HepG2 (cell line): ENCODE measurements around the gene CDH22. TPM values are rescaled to one million over a fixed set of nuclear protein-coding genes. Genes with fewer than 3 reads are reported as not detected.

Experiments used
- ATAC-seq: fragments of 200-7000 bp; cut with Tn5 transposase; 3 replicates; pipeline ENCODE4 v1.9.1; 2020; ENCODE audit warnings: mild to moderate bottlenecking, moderate library complexity
- BruUV-seq: library from RNA; stranded (reverse); fragments of 400-500 nt; replicated peaks from 2 replicates; lab custom pipeline; 2021; lab: Mats Ljungman, UMichigan
- CTCF ChIA-PET: fragments of 300-600 bp; formaldehyde crosslinking; extraction: SDS; loops from one replicate; lab custom pipeline; 2021; ENCODE audit warnings: low total read pairs, inconsistent platforms, low intra/inter-chr PET ratio; lab: Yijun Ruan, JAX
- POLR2A ChIA-PET: fragments of 350-600 bp; sonication (Branson Sonifier 250); formaldehyde crosslinking; loops from one replicate; lab custom pipeline; 2020; ENCODE audit warnings: antibody characterized with exemption, inconsistent platforms; lab: Yijun Ruan, JAX
- DNase-seq: peaks from one replicate; pipeline ENCODE4 v3.0.0-alpha.2; 2015; ENCODE audit warnings: low spot score
- FAIRE-seq: peaks from 3 replicates; lab custom pipeline; 2011; peaks lifted over from hg19 to GRCh38; lab: Jason Lieb, UNC
- H2AFZ ChIP-seq: one replicate; pipeline ENCODE4 v1.6.1; 2011; ENCODE audit warnings: low read length, inconsistent platforms
- H3K27ac ChIP-seq: fragments of 300-600 bp; 3 replicates; pipeline ENCODE4 v1.8.0; 2011; ENCODE audit warnings: mixed run types, mild to moderate bottlenecking, mixed read lengths, low read length, inconsistent platforms; ENCODE audit not compliant: insufficient read depth; ENCODE audit errors: extremely low read length
- H3K27me3 ChIP-seq, 2 experiments: fragments of 200-600 bp in 1 of 2; 2 replicates in 1 of 2; 3 replicates in 1 of 2; pipeline versions ENCODE4 v1.6.0 to v1.8.0; 2011; ENCODE audit warnings: low read length in 2 of 2, mild to moderate bottlenecking in 2 of 2, moderate library complexity in 2 of 2, inconsistent platforms in 1 of 2; ENCODE audit not compliant: insufficient read depth in 2 of 2, control insufficient read depth in 1 of 2
- H3K36me3 ChIP-seq, 2 experiments: fragments of 200-600 bp in 1 of 2; replicated peaks in 1 of 2; 2 replicates in 1 of 2; 3 replicates in 1 of 2; pipeline versions ENCODE4 v1.5.1 to v1.8.0; 2011; ENCODE audit warnings: low read length in 2 of 2, inconsistent platforms in 1 of 2; ENCODE audit not compliant: insufficient read depth in 2 of 2, control insufficient read depth in 1 of 2
- H3K4me1 ChIP-seq: 2 replicates; pipeline ENCODE4 v1.5.1; 2012; ENCODE audit warnings: low read length, inconsistent platforms; ENCODE audit not compliant: insufficient read depth
- H3K4me2 ChIP-seq: 2 replicates; pipeline ENCODE4 v1.6.0; 2011; ENCODE audit warnings: low read depth, low read length, inconsistent platforms
- H3K4me3 ChIP-seq, 3 experiments: fragments of 200-600 bp in 1 of 3; sonication (generic), shearing (Covaris generic) in 1 of 3; replicated peaks in 1 of 3; 2 replicates each; pipeline ENCODE4 v1.5.1; 2011 to 2016; ENCODE audit warnings: low read length in 3 of 3, inconsistent platforms in 2 of 3, low read depth in 2 of 3, mild to moderate bottlenecking in 2 of 3, control low read depth in 1 of 3, mixed read lengths in 1 of 3; ENCODE audit not compliant: insufficient read depth in 1 of 3
- H3K79me2 ChIP-seq: one replicate; pipeline ENCODE4 v1.6.1; 2011; ENCODE audit warnings: low read length, inconsistent platforms; ENCODE audit not compliant: insufficient read depth
- H3K9ac ChIP-seq: 2 replicates; pipeline ENCODE4 v1.6.0; 2011; ENCODE audit warnings: mild to moderate bottlenecking, low read depth, low read length, inconsistent platforms; ENCODE audit not compliant: insufficient read depth
- H3K9me3 ChIP-seq: 2 replicates; pipeline ENCODE4 v1.5.1; 2012; ENCODE audit warnings: mild to moderate bottlenecking, low read length
- H4K20me1 ChIP-seq: 2 replicates; pipeline ENCODE4 v1.6.0; 2011; ENCODE audit warnings: inconsistent platforms, mild to moderate bottlenecking, low read length, moderate library complexity; ENCODE audit not compliant: insufficient read depth
- EZH2 ChIP-seq: conservative IDR thresholded peaks from 2 replicates; pipeline ENCODE4 v1.6.1; 2012; ENCODE audit warnings: mild to moderate bottlenecking, low read depth, low read length, moderate library complexity
- SRF ChIP-seq: IDR thresholded peaks from 2 replicates; pipeline ENCODE4 v1.6.1; 2011; ENCODE audit warnings: mild to moderate bottlenecking, low read depth, low read length, moderate library complexity
- ZNF629 ChIP-seq: sonication (generic); formaldehyde crosslinking; conservative IDR thresholded peaks from 2 replicates; pipeline ENCODE4 v1.5.0; 2020; ENCODE audit warnings: missing genetic modification reagents
- WGBS: methylation state at CpG from one replicate; pipeline ENCODE4 v1.1.6; 2017; ENCODE audit warnings: low lambda C conversion rate; 5-methylcytosine and 5-hydroxymethylcytosine counted together
- in situ Hi-C: cut with HindIII; loops from 2 replicates; pipeline ENCODE4 v1.10.0; 2017; ENCODE audit warnings: low pct_unique_long_range_greater_than_20kb; ENCODE audit not compliant: extremely low pct_ligation_motif_present
- intact Hi-C: fragments of 100-400 bp; cut with micrococcal nuclease; formaldehyde crosslinking; loops from one replicate; pipeline ENCODE4 v1.10.0; 2022; ENCODE audit not compliant: unreplicated experiment
- polyA plus RNA-seq, 8 experiments: library from polyadenylated mRNA; depleted of rRNA in 3 of 8; stranded (reverse) in 7 of 8; unstranded in 1 of 8; fragments of >200 nt; fragmentation: Illumina TruSeq in 4 of 8; extraction: Trizol in 4 of 8; gene quantifications; 2 replicates each; pipeline versions ENCODE4 v1.2.1 to v1.2.3, GENCODE V29; 2011 to 2016; ENCODE audit warnings: low read depth in 4 of 8, missing spikeins in 1 of 8, mixed read lengths in 1 of 8; ENCODE audit not compliant: insufficient read depth in 1 of 8
- total RNA-seq, 5 experiments: library from RNA; depleted of rRNA; stranded (reverse); fragments of >200 nt; fragmentation: Illumina TruSeq; extraction: Trizol; gene quantifications; 2 replicates each; pipeline ENCODE4 v1.2.3, GENCODE V29; 2016; ENCODE audit warnings: low read depth in 1 of 5
- TF ChIP-seq, protein P1 (sequence below): sonication (generic); formaldehyde crosslinking; IDR thresholded peaks from 2 replicates; pipeline ENCODE4 v1.4.0; 2020; ENCODE audit warnings: missing genetic modification reagents, borderline replicate concordance

CDH22 gene
- total and polyA plus RNA-seq, 2 of the 13 experiments (the other 11 are each of a cell fraction or from before 2014, with no cell fraction given): not detected

DNA sequence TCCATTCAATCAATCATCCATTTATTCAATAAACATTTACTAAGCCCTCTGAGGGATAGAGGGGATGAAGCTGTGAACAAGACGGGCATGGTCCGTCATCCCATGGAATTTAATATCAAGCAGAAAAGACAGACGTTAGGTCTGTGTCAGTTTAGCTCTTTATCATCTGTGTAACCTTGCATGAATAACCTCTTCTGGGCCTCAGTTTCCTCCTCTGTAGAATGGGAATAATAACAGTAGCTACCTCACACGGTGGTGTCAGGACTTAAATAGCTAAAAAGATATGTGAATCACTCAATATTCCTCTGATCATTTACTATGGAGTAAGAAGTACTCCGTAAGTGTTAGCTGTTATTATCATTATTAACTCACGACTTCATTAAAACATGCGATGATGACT, 21.3 kb downstream of the CDH22 start:
- FAIRE-seq: no peak
- no peak overlapping the region for H3K4me3 ChIP-seq
- no TSS peak for BruUV-seq
- no peaks in the 10 kb centered on the region; the same call in 1 of the 2 replicates for H4K20me1 ChIP-seq
- ChIA-PET POLR2A (no interaction called here), CTCF (no interaction called here)
- intact Hi-C loops (no loop called here), in situ Hi-C loops (no loop called here)
- H3K36me3 ChIP-seq: no peaks in the 10 kb centered on the region
- no peaks in the 10 kb centered on the region for H3K9me3 ChIP-seq
- no peak overlapping the region for H3K4me2 ChIP-seq
- no peak for DNase-seq
- no peaks in the 10 kb centered on the region for H3K4me1 ChIP-seq
- ATAC-seq: no peak
- H3K9ac ChIP-seq: no peak overlapping the region
- no peaks in the 10 kb centered on the region for H3K79me2 ChIP-seq
- peaks cover 19 to 86% of the 10 kb centered on the region in 2 experiments; a peak in 4 of 5 replicates for H3K27me3 ChIP-seq
- H2AFZ ChIP-seq: no peak overlapping the region
- WGBS: 35% methylated on average over 7 of the region's 7 CpGs
- TF ChIP-seq, protein P1, sequence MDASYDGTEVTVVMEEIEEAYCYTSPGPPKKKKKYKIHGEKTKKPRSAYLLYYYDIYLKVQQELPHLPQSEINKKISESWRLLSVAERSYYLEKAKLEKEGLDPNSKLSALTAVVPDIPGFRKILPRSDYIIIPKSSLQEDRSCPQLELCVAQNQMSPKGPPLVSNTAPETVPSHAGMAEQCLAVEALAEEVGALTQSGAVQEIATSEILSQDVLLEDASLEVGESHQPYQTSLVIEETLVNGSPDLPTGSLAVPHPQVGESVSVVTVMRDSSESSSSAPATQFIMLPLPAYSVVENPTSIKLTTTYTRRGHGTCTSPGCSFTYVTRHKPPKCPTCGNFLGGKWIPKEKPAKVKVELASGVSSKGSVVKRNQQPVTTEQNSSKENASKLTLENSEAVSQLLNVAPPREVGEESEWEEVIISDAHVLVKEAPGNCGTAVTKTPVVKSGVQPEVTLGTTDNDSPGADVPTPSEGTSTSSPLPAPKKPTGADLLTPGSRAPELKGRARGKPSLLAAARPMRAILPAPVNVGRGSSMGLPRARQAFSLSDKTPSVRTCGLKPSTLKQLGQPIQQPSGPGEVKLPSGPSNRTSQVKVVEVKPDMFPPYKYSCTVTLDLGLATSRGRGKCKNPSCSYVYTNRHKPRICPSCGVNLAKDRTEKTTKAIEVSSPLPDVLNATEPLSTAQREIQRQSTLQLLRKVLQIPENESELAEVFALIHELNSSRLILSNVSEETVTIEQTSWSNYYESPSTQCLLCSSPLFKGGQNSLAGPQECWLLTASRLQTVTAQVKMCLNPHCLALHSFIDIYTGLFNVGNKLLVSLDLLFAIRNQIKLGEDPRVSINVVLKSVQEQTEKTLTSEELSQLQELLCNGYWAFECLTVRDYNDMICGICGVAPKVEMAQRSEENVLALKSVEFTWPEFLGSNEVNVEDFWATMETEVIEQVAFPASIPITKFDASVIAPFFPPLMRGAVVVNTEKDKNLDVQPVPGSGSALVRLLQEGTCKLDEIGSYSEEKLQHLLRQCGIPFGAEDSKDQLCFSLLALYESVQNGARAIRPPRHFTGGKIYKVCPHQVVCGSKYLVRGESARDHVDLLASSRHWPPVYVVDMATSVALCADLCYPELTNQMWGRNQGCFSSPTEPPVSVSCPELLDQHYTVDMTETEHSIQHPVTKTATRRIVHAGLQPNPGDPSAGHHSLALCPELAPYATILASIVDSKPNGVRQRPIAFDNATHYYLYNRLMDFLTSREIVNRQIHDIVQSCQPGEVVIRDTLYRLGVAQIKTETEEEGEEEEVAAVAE (CRISPR knock-in tag): no peak
- peak; percentile 74 for TF ChIP-seq ZNF629
- TF ChIP-seq, all 625 proteins: peak for 1
- H3K27ac ChIP-seq: no peak overlapping the region

- Histone ChIP-seq H3K36me3 (no peaks in the 10 kb centered on the region), H3K4me3 (no peak overlapping the region), H3K4me1 (no peaks in the 10 kb centered on the region), H3K79me2 (no peaks in the 10 kb centered on the region), H2AFZ (no peak overlapping the region), H4K20me1 (no peaks in the 10 kb centered on the region), H3K4me2 (no peak overlapping the region), H3K27me3 (peaks cover 17 to 87% of the 10 kb centered on the region in 2 experiments; a peak in 4 of 5 replicates), H3K9ac (no peak overlapping the region), H3K9me3 (no peaks in the 10 kb centered on the region), H3K27ac (no peak overlapping the region)
- FAIRE-seq (no peak), ATAC-seq (no peak), DNase-seq (no peak)
- POLR2A ChIA-PET: no interaction called here
- 0 out of 2 replicates have a peak, but pooled peaks have one; percentile 64 for TF ChIP-seq EZH2
- no peak for TF ChIP-seq SRF
- 22% methylated on average over 13 of the region's 13 CpGs for WGBS
- no TSS peak for BruUV-seq
- intact Hi-C loops: no loop called here
- CTCF ChIA-PET: no interaction called here
- in situ Hi-C loops: no loop called here
These were observed 21.9 kb downstream of the CDH22 start for GRCh38 chr20:46286382-46286781.
